Central memory CD8-positive, alpha-beta T cell (primary cell): Measurements from ENCODE around the gene DLX1.

Experiments
- ATAC-seq: fragments of 150-1000 bp; cut with Tn5 transposase; replicated peaks from 2 replicates; pipeline ENCODE4 v1.10.0; 2022; ENCODE audit warnings: mild to moderate bottlenecking, moderate FRiP score, moderate number of reproducible peaks; ENCODE audit not compliant: poor library complexity, severe bottlenecking; ENCODE audit errors: extremely low read depth
- DNase-seq, 2 donors: peaks; one replicate each; pipeline ENCODE4 v3.0.0; 2021; ENCODE audit warnings: low spot score in 2 of 2
- H3K27ac Mint-ChIP-seq: one replicate; pipeline ENCODE4 v1.8.0; 2022; ENCODE audit warnings: low read depth, mild to moderate bottlenecking, moderate library complexity, mixed read lengths
- H3K27me3 Mint-ChIP-seq: one replicate; pipeline ENCODE4 v1.8.0; 2022; ENCODE audit warnings: mixed read lengths
- H3K36me3 Mint-ChIP-seq: one replicate; pipeline ENCODE4 v1.8.0; 2022; ENCODE audit warnings: mild to moderate bottlenecking, moderate library complexity, mixed read lengths; ENCODE audit not compliant: insufficient read depth
- H3K4me1 Mint-ChIP-seq: one replicate; pipeline ENCODE4 v1.8.0; 2022; ENCODE audit warnings: mixed read lengths
- H3K4me3 Mint-ChIP-seq: one replicate; pipeline ENCODE4 v1.8.0; 2022; ENCODE audit warnings: mild to moderate bottlenecking, moderate library complexity, mixed read lengths
- H3K9me3 Mint-ChIP-seq: one replicate; pipeline ENCODE4 v1.8.0; 2022; ENCODE audit warnings: mixed read lengths

The DLX1 gene

DNA sequence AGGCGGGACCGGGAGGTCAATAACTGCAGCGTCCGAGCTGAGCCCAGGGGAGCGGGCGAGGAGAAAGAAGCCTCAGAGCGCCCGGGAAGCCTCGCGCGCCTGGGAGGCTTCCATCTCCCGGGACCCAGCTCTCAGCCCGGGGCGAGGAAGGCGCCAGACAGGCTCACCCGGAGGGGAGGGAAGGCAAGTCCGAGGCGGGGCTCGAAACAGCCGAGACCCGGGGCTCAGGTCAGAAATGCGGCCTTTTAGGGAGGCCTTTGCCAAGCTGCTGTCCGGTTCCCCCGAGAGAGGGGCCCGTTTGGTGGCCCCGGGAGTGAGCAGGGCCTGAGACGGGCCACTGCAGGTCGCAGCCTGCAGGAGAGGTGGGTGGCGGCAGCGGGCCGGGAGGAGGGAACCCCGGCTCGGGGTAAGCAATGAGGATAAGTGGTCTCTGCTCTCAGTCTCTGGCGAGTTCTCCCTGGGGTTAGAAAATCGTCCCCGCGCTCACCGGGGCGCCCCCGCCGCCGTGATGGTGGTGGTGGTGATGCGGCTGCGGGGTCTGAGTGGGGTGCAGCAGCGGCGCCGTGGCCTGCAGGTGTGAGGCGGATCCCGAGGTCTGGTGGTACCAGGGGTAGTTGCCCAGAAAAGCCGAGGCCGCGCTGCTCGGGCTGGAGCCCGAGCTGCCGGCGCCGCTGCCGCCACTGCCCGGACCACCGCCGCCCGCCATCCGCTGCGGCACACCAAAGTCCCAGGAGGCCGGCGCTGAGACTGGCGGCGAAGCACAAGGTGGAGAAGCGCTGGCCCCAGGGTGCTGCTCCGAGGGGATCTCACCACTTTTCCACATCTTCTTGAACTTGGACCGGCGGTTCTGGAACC is 15.0 kb downstream of the DLX1 start:
- H3K27me3 Mint-ChIP-seq = peaks cover 84% of the 10 kb centered on the region

DNA sequence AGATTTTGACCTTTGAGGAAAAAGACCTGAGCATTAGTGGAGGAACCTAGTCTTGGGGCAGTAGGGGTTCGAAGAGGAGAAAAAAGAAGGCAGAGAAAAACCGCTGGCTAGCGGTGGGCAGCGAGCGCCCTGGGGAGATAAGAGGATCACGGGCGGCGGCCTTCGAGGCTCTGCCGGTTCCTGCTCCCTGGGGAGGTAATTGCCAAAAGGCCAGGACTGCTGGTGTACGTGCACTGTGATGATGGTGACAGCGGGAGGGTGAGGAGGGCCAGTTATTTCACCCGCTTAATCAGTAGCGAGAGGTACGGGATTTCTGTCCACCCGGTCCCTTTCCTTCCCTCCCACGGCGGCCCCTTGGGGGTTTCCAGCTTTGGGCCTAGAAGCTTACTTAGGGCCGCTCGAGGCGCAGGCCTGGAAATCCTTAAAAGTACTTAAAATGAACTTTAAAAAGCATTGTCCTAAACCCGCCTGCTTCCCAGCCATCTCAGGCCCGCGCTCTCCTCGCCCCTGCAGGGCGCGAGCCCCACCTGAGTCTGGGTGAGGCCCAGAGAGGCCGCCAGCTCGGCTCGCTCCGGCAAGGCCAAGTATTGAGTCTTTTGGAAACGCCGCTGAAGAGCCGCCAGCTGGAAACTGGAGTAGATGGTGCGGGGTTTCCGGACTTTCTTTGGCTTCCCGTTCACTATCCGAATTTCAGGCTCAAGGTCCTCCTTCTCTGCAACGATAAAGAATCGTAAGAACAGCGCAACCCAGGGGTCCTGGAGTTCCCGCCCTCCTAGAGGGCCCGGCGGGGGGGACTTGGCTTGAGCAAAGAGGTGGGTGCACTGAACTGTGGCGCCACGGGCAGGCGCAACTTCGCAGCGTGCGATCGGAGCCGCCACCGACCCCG is 15.9 kb downstream of the DLX1 start:
- peaks cover 50% of the 10 kb centered on the region for H3K4me1 Mint-ChIP-seq
- peaks cover 26% of the 10 kb centered on the region for H3K36me3 Mint-ChIP-seq
- no peaks in the 10 kb centered on the region for H3K9me3 Mint-ChIP-seq
- peak overlapping the region; percentile 83 for H3K4me3 Mint-ChIP-seq
- H3K27ac Mint-ChIP-seq = peak overlapping the region; percentile 89
- peaks cover 84% of the 10 kb centered on the region for H3K27me3 Mint-ChIP-seq
- no peak for ATAC-seq
- DNase-seq = no peak

More for the DNA sequence above, 15.0 kb downstream of the DLX1 start:
- peaks cover 50% of the 10 kb centered on the region for H3K4me1 Mint-ChIP-seq
- peak overlapping the region; percentile 68 for H3K27ac Mint-ChIP-seq
- no peak overlapping the region for H3K4me3 Mint-ChIP-seq
- peaks cover 30% of the 10 kb centered on the region for H3K36me3 Mint-ChIP-seq
- H3K9me3 Mint-ChIP-seq = no peaks in the 10 kb centered on the region
- ATAC-seq (no peak), DNase-seq (peak in 1 of 2 donors; percentile 9)

- peaks cover 84% of the 10 kb centered on the region for H3K27me3 Mint-ChIP-seq
- peak overlapping the region; percentile 83 for H3K4me3 Mint-ChIP-seq
- ATAC-seq (peak; percentile 40), DNase-seq (peak in 1 of 2 donors; percentile 20)
- no peaks in the 10 kb centered on the region for H3K9me3 Mint-ChIP-seq
- peaks cover 28% of the 10 kb centered on the region for H3K36me3 Mint-ChIP-seq
- peaks cover 45% of the 10 kb centered on the region for H3K4me1 Mint-ChIP-seq
- H3K27ac Mint-ChIP-seq = peak overlapping the region; percentile 89
Observed at GRCh38 chr2:172101821-172102390, 16.6 kb downstream of the DLX1 start.

DNA sequence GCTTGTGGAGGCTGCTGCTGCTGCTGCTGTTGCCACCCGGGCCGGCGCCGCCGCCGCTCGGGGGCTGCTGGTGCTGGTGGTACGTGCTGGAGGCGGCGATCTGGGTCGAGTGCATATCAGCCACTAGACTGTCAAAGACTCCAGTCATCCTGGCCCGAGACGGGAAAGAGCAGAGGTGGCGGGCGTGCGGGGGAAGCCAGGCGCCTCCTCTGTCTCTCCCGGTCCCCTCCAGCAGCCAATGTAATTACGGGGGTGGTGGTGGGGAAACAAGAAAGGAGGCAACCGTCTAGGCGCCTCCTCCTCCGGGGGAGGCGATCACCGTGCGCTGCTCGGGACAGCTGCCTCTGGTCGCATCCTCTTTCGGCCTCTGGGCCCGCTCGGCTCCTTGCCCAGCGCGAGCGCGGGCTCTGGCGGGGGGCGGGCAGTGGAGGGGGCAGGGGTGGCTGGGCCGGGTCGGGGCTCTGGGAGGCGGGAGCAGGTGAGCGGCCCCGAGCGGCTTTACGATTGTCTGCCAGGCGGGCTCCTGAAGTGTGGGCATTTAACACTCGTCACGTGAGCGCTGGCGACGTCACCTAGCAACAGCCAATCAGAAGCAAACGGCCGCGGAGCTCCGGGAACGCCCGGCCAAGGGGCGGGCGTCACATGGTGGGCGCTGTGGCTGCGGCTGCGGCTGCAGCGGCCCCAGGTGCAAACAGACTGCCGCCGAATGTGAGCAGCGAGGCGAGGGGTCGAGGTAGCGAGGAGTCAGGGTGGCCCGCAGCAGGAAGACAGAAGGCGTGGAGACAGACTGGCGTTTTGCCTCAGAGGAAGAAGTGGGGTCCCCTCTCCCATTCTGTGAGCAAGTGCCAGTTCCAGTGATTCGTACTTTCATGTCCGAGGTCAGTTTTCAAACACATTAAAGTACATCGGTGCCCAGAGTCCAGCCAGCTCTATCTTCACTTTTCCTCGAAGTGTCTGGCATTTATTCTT is 17.4 kb downstream of the DLX1 start, which contains the start of gene DLX2:
TSS of gene DLX2 (minus strand) at position 510 of the 969 bp plus-strand sequence. CDS start at position 148, 362 bp downstream.
- ATAC-seq = peak; percentile 42
- peak within 1 kb of the TSS; percentile 83 for H3K4me3 Mint-ChIP-seq
- peaks cover 44% of the 10 kb centered on the region for H3K4me1 Mint-ChIP-seq
- peaks cover 84% of the 10 kb centered on the region for H3K27me3 Mint-ChIP-seq
- H3K9me3 Mint-ChIP-seq = no peaks in the 10 kb centered on the region
- DNase-seq = no peak
- H3K36me3 Mint-ChIP-seq = peaks cover 31% of the 10 kb centered on the region
- H3K27ac Mint-ChIP-seq = peak within 1 kb of the TSS; percentile 89

GRCh38 chr2:172103471-172104272 is 18.4 kb downstream of the DLX1 start:
- Mint-ChIP-seq H3K4me1 (peaks cover 49% of the 10 kb centered on the region), H3K27ac (peak overlapping the region; percentile 89)

DNA sequence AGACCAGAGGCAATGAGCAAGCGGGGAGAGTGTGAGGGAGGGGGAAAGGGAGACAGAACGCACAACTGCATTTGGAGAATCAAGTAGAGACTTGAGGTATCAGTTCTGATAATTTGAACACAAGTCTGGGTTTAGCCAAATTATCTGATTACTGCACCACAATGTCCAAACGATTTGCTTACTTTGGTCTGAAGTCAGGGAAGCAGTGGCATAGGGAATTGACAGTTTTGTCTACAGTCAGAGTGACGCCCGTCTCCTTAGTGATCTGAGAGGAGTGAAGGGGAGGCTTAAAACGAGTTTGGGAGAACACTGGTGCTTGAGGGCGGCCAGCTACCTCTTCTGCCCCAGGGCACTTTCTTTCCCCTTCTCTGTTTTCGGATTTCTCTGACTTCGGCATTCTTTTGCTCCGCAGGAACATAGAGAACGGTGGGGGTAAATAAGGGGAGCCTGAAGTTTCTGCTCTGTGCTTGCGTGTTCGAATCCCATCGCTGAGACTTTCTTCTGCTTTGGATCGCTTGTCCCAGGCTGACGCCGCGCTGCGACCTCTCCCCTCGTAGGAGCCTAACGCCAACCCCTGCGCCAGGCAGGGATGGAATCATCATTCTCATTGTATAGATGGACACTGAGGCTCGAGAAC is 20.3 kb downstream of the DLX1 start:
- peaks cover 47% of the 10 kb centered on the region for H3K4me1 Mint-ChIP-seq
- no peak overlapping the region for H3K27ac Mint-ChIP-seq
- no peak for DNase-seq
- H3K27me3 Mint-ChIP-seq = peaks cover 92% of the 10 kb centered on the region
- H3K36me3 Mint-ChIP-seq = peaks cover 28% of the 10 kb centered on the region
- no peak for ATAC-seq
- H3K4me3 Mint-ChIP-seq = peak overlapping the region; percentile 29
- H3K9me3 Mint-ChIP-seq = no peaks in the 10 kb centered on the region

More at GRCh38 chr2:172103471-172104272, 18.4 kb downstream of the DLX1 start:
- peak overlapping the region; percentile 83 for H3K4me3 Mint-ChIP-seq
- peak in 1 of 2 donors; percentile 51 for DNase-seq
- H3K27me3 Mint-ChIP-seq = peaks cover 84% of the 10 kb centered on the region
- peaks cover 30% of the 10 kb centered on the region for H3K36me3 Mint-ChIP-seq
- peak; percentile 34 for ATAC-seq
- no peaks in the 10 kb centered on the region for H3K9me3 Mint-ChIP-seq

DNA sequence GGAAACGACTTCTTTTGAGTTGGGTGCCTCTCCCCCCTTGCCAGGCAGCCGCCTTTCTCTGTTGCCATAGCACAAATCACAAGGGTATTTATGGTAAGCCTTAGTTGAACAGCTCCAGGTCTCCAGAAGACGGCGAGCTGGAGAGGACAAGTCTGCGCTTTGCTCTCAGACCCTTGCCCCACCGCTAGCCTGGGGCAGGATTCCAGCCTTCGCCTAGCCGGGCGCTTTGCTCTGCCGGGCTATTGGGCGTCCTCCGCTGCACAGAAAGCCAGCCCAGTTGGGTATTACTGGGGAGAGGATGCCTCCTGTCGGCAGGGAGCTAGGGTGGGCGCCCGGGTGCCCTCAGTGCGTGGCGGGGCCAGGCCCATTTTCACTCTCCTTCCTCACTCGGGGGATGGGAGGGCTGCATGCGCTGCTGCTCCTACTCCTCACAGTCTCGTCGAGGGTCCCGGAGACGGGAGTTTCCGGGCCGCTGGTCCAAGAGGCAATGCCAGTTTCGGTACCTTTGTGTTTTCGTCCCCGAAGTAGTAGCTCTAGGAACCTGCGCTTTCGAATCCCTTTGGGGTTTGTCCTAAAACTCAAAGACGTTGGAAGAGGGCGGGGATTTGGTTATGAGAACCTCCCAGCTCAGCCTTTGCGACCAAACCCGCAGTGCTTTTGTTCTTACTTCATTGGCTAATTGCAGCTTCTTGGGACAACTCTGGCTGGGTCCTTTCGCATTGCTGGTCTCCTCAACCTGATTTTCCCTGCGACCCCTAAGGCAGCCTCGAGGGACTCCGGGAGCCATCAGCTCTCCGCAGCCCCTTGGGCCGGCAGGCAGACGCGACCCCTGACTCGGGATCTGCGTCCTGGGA is 21.0 kb downstream of the DLX1 start:
- Mint-ChIP-seq H3K27ac (no peak overlapping the region), H3K4me1 (peaks cover 46% of the 10 kb centered on the region), H3K4me3 (peak overlapping the region; percentile 4), H3K27me3 (peaks cover 85% of the 10 kb centered on the region), H3K9me3 (no peaks in the 10 kb centered on the region), H3K36me3 (peaks cover 28% of the 10 kb centered on the region)
- no peak for DNase-seq
- ATAC-seq = no peak

DNA sequence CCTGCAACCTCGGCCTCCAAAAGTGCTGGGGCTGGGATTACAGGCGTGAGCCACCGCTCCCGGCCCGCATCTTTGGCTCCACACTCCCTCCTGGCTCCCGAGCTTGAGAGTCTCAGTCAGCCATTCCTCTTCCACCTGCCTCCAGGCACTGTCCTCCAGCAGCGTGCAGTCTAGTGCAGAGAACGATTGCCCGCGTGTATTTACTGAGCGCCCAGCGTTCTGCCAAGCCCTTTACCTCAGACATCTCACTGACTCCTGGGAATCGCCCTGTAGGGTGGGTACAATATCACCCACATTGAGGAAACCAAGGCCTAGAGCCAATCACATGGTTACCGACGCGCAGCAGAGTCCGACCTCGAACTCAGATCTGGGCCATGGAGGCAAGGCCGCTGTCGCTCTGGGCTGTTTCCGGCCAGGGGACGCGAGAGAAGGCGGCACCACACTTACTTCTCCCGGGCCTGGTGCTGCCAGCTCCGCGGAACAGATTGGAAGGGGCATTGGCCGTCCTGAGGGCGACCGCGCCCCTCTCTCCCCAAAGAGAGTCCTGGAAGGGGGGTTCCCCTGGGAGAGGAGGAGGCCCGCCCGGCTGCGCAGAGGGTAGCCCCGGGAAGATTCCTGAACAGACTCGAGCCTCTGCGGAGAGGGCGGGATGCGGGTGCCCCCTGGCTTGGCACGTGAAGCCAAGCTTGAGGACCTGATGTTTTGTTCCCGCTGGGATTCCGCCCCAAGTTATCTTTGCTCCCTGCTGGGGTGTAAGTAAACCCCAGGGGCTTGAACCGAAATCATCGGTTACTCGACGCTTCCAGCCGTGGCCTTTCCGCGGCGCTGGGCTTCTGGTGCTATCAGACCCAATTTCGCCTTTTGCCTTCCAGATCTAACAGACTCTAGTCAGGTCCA is 22.6 kb downstream of the DLX1 start:
- peaks cover 70% of the 10 kb centered on the region for H3K27me3 Mint-ChIP-seq
- DNase-seq (no peak), ATAC-seq (no peak)
- H3K36me3 Mint-ChIP-seq = peaks cover 19% of the 10 kb centered on the region
- no peaks in the 10 kb centered on the region for H3K9me3 Mint-ChIP-seq
- peaks cover 33% of the 10 kb centered on the region for H3K4me1 Mint-ChIP-seq
- no peak overlapping the region for H3K27ac Mint-ChIP-seq
- H3K4me3 Mint-ChIP-seq = peak overlapping the region; percentile 15

DNA sequence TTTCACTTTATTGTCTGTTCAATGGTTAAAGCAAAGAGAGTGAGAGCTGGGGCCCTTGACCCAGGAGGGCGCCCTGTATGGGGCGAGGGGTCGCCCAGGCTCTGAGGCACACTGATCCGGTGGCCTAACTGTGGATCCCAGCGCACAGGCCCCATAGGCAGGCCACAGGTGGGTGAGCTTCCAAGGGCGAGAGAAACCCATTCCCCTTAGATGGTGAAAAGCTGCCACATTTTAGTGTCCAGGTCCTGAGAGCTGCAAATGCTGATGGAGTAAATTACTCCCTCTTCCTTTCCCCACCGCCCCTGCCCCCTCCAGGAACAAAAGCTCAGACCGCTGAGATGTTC is 23.3 kb downstream of the DLX1 start:
- no peak overlapping the region for H3K27ac Mint-ChIP-seq
- ATAC-seq (no peak), DNase-seq (no peak)
- H3K36me3 Mint-ChIP-seq = peaks cover 16% of the 10 kb centered on the region
- no peak overlapping the region for H3K4me3 Mint-ChIP-seq
- peaks cover 71% of the 10 kb centered on the region for H3K27me3 Mint-ChIP-seq
- H3K9me3 Mint-ChIP-seq = no peaks in the 10 kb centered on the region
- peaks cover 31% of the 10 kb centered on the region for H3K4me1 Mint-ChIP-seq
